ENCODE data around the gene AADACL2.
"Not testable (repeated sequence)": the region's sequence is repeated elsewhere in the genome, so short reads cannot be mapped to it uniquely, and the experiment has no call there.

Gene AADACL2

DNA sequence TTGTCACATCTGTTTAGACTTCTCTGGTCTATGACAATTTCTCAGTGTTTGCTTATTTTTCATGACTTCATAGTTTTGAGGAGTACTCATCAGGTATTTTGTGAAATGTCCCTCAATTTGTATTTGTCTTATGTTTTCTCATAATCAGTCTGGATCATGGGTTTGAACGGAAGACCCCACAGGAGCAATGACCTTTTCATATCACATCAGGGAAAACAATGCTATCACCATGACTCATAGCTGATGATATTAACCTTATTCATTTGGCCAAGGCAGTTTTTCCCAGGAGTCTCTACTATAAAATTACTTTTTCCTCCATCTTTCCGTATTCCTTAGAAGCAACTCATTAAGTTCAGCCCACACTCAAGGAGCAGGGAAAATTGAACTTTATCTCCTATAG lies 32.7 kb downstream of the AADACL2 start:
- no peak for DNase-seq

DNA sequence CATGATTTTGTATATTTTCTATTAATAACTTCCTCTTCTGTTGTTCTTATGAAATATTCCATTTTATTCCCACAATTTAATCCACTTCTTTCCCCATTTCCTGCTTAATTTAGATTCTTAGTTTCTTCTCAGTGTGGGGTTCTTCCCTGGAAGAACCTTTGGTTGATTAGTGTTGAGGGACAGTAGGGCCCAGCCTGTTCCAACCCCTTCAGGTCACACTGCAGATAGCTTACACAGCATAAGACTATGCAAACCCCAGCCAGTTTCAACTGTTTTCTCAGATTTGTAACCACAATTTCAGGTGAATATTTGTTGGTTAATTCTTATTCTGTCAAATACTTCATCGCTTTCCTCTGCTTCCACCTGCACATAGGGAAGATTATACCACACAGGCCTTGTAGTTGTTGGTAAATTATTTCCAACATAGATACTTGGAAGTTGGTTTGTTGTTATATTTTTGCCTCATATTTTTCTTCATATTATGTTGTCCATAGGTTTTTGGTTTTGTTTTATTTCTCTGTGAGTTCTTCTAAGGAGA lies 34.7 kb downstream of the AADACL2 start:
- DNase-seq, result no peak

DNA sequence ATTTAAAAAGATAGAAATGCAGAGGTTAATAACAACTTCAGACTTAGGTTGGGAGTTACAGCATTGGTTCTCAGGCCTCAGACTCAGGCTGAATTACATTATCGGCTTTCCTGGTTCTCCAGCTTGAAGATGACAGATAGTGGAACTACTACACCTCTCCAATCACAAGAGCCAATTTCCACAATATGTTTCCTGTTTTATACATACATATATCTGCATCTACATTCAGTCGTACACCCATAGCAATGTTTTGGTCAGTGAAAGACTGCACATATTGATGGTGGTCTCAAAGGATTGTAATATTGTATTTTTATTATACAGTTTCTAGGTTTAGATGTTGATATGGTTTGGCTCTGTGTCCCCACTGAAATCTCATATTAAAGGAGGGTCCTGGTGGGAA lies 35.4 kb downstream of the AADACL2 start:
- DNase-seq, result no peak

DNA sequence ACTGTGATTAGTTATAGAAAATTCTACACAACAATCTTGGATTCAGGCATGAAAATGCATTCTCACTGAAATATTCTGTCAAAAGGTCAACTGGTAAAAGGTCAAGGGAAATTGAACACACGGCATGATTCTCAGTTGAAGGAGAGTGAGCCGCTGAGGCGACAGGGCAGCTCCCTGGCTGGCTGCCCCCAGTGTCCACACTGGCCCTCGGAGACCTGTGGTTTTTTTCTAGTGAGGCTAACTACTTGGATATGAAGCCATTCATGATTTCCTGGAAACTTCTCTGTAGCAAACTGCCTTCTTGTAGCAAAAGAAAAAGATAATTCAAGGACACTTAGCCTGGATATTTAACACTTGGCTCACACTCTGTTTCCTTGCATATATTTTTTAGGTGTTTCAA lies 37.2 kb downstream of the AADACL2 start:
- no peak for DNase-seq

DNA sequence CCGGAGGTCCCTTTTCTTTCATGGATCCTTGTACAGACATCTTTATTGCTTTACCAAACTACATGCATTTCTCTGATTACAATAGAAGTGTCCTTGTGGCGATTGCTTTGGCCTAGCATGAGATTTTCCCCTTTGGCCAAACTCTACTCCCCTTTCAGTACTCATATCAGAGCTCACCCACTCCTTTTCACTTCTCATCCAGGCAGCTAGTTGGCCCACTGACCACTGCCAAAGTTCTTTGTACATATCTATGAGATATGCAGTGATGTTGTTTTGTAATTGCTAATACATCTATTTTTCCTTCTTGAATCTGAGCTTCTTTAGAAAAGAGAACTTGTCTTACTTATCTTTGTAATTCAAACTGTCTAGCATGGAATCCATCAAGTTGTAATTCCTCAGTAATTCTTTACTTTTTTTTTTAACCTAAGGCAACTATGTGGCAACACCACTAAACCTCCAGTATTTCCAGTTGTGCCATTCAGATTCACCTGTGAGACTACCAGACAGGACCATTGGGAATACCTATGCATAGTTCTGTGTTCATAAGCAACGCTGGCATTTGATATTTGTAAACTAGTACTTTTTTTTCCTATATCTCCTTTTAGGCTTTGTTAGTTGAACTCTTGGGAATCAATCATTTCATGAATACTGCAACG lies 39.2 kb downstream of the AADACL2 start:
- DNase-seq, result no peak

DNA sequence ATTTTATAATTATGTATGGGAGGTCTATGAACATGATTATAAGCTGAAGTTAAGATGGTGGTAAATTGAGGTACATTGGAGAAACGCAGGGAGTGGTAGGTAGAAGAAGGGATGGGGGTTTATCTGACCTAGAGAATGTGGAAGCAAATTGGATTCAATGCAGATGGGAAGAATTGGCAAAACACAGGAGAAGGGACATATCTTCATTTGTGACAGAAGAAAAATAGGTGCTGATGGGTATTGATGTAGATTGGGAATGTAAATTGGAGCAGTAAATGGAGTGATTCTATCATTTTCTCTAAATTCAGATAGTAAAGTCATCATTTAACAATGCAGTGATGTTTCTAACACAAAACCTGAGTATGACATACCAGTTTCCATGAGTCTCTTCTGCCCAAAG lies 40.5 kb downstream of the AADACL2 start:
- no peak for DNase-seq

DNA sequence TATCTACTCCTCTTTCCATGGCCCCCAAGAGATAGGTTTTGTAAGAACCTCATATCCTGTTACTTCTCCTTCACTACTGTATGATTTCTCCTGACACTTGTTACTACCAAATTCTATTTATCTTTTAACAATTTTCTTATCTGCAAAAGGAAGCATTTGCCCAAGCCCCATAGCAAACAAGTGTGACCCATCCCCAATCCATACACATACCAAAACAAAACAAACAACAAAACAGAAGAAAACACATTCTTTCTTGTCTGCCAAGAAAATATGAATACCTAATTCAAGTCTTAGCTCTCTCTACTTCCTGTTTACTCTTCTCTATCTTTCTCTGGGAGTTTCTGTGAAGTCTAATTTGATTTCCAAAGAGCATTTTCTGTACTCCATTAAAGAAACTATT lies 41.2 kb downstream of the AADACL2 start:
- no peak for DNase-seq

DNA sequence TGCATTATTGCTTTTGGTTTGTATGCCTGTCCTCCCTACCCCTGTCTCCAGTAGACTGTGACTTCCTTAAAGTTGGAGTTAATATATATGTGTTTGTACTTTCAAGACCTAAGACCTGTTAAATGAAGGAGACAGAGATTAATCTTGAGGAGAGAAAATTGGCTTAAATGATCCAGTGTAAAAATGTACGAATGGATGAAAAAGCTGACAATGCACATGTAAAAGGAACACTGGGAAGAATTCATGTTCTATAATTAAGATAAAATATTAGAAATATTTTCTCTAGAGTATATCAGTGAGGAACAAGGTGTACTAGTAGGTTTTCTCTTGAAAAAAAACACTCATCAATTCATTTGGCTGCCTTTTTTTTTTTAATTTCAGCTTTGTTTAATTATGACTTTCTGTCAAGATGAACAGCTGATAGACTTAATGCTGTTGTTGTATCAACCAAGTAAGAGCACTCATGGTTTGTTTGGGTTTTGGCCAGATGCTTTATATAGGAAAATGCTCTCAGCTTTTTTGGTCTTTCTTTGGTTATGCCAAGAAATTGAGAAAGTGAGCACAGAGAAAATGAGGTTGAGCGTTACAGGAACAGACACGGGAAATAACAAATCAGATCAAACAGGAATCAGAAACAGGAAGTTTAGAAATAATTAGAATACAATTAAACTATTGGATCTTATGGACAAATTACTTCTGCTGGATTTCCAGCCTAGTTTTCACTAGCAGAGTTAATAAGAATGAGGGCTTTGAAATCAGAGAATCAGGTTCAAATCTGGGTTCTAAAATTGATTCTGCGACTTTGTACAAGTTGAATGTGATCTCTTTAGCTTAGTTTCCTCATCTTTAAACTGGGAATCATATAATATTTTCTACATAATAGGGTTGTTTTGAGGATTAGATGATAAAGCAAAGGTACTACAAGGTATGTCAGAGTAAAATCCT lies 41.9 kb downstream of the AADACL2 start:
- no peak for DNase-seq

DNA sequence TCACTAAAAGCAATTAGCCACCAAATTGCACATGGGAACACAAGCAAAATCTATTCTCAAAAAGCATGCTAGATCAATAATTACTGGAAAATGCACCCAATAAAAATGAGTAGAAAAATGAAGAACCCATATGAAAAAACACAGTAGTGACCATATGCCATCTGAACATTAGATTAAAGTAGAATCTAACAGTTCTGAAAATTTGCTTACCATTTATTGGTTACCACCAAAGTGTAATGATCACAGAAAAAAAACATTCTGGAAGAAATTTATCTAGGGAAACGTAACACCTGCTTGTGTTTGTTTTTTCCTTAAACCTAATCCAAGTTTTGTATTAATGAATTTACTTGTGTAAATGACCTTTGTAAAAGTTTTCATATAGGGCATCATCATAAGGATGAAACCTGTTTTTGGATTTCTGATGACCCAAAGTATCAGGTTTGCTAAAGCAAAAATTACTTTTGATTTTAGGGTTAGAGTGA lies 42.6 kb downstream of the AADACL2 start:
- no peak for DNase-seq

DNA sequence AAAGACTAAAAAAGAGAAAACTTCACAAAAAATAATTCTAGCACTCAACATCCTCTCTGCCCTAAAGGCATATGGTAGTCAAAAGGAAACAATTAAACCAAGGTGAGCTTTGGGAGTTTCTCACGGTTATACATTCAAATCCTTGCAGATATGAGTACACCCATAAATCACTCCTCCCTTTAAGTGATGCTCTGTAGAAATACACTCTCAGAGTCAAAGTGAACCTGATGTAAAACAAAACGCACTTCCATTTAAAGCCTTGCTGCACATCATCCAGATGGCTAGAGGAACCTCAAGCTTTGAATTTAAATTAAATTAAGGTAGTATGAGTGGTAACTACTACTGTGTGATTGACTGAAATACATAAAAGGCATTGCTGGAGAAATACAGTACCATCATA lies 44.2 kb downstream of the AADACL2 start:
- no peak for DNase-seq

DNA sequence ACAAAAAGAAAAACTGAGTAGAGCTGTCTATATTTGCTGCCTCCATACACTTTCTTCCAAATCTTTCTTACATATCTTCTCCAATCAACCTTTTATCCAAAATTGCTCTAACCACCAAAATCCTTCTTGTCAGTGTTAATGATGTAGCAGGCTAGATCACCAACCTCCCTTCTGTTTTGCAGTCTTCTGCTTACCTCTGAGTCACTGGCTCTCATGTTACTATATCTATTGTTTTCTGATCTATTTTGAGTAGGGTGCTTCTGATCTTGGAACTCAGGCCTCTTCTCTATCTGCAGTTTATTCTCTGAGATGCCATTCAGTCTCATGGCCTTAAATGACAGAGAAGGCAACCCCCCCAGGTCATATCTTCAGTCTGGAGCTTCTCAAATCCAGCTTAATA lies 53.9 kb downstream of the AADACL2 start:
- DNase-seq, result no peak

DNA sequence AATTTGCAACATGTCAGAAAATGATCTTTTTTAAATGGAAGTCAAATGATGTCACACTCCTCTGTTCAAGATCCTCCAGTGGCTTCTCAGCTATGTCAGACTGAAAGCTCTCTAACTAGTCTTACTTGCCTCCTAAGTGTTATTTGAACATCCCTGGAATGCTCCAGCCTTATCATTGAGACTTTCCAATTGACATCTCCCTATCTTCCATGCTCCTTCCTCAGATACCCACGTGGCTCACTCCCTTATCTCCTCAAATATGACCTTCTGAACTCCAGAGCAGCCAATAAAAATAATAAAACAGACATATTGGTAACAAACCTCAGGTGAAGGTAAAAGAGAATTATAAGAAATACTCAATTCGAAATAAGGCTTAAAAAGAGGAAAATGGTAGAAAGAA lies 54.7 kb downstream of the AADACL2 start:
- DNase-seq, result no peak

DNA sequence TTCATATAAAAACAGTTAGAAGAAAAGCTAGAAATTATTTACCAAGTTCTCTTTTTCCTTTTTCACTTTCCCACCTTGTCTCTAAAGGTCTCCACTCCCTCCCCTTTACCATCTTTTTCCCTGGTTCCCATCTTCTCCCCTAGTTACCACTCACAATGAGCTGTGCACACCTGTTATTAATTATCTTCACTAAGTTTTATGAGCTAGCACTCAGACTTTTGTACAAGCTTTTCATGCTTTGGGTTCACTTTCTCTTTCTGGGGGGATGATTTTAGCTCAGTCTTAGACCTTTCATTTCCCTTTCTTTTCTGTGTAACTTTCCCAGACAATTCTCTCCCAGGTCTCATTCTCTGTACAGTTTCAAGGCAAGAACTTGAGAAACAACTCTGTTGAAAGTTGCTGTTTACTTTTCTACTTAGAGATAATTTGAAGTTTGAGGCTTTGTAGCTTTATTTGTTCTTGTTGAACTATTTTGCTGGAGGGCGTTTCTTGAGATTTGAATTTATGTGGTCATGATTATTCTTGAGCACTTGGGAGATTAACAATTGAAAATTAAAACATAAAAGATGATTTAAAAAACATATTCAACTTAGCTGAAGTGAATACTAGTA lies 56.2 kb downstream of the AADACL2 start:
- no peak for DNase-seq

DNA sequence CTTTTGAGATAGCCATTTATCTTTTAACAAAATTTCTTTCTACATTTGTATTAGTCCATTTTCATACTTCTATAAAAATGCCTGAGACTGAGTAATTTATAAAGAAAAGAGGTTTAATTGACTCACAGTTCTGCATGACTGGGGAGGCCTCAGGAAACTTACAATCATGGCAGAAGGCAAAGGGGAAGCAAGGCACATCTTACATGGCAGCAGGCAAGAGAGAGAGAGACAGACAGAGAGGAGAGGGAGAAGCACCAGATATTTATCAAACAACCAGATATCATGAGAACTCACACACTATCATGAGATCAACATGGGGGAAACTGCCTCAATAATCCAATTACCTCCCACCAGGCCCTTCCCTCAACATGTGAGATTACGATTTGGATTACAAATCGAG lies 57.0 kb downstream of the AADACL2 start:
- not testable (repeated sequence) for DNase-seq

DNA sequence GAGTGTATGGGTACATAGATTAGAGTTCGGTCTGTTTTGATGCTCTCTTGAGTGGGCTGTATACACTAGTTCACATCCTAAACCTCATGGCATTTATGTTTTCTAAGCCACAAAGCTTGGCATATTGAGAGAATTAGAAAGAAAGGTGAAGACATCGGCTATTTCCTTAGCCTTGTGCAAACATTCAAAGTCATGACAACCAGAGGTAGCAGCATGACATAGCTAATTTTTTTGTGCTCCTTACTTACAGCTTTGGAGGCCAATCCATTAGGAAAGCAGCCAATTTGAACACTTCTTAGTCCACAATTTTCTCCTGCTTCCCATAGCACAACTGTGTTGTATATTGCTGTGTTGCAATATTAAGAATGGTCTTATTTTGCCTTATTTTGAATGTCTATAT lies 58.7 kb downstream of the AADACL2 start:
- no peak for DNase-seq

DNA sequence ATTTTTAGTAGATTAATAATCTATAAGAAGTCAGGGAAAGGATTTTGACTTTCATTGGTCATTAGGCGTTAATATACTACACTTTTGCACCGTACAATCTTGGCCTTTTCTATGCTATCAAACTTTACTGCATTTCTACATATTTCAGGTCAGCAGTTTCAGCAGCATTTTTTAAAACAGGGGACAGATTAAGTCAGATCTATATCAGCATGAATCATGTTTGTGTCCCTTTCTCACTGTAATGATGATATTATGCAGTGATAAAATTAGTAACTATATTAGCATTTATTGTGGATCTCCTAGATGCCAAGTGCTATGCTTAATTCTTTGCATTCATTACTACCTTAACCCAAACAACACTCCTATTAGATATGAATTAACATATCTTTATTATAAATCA lies 59.9 kb downstream of the AADACL2 start:
- DNase-seq, result no peak

DNA sequence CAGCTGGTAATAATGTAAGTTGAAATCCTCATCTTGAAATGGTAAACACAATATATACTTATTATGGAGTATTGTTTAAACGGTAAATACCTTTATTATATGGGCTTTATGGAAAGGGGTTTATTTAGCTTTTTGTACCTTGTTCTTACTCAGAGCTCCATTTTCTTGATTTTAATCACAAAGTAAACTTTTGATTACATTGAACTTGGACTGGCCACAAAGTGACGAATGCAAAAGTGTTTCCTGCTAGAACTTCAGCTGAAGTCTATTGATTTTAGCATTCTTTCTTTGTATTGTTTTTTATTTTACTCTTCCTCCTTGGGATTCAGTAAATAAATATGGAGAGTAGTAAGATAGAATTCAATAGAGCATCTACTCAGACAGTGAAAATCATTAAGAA lies 60.4 kb downstream of the AADACL2 start:
- no peak for DNase-seq

DNA sequence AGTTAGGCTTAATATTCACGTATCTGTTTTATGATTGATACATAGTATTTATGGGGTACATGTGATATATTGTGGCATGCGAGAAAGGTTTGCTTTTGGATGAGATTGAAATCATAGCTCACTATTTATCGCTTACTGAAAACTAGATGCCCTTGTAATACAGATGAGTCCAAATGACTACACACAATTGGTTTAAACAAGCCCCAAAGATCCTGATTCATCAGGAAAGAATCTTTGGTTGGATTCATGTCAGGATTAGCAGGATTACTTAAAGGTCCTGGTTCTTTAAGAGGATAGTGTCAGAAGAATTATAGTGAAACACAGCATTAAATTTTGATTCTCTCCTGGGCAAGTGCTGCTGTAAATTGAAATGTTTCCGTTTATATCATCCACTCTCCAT lies 61.5 kb downstream of the AADACL2 start:
- DNase-seq, result no peak

DNA sequence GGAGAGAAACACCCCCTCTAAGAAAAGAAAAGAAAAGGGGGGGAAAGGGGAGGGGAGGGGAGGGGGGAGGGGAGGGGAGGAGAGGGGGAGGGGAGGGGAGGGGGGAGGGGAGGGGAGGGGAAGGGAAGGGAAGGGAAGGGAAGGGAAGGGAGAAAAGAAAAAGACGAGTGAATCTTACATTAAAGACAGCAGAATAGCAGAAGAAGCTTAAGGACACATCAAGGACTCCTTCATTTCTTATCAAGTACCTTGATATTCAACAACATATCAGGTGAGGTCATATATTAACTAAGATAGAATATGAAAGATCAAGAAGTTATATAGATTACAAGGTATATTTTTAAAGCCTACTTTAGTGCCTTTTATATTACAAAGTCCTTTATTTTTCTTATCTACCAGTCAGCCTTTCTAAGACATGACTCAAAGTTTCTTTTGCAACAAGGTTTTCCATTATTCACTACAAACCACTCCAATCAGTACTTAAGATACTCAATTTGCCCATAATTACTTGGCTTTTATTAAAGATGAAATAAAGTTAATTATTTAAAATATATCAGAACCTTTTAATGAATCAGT lies 62.5 kb downstream of the AADACL2 start:
- DNase-seq, result no peak

DNA sequence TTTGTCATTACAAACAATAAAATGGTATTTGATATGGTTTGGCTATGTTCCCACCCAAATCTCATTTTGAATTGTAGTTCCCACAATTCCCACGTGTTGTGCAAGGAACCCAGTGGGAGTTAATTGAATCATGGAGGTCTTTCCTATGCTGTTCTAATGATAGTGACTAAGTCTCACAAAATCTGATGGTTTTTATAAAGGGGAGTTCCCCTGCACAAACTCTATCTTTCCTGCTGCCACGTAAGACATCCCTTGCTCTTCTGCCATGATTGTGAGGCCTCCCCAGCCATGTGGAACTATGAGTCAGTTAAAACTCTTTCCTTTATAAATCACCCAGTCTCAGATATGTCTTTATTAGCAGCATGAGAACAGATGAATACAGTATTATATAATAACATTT lies 64.7 kb downstream of the AADACL2 start:
- no peak for DNase-seq

DNA sequence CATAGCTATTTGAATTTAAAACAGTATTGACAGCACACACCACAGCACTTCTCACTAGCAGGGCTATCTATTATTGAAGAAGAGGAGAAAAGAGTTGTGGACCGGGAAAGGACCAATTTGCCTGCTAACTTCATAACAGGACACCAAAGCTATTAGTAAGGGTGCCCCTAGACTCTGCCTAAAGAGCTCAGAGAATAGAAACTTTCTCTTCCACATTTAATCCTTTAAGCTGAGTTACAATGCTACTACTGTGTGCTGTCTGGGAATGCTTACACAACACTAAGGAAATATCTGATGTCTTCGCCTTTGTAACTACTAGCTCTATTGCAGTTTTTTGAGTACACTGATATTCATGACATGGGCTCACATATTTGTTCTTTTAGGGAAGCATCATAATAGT lies 66.7 kb downstream of the AADACL2 start:
- DNase-seq, result no peak

DNA sequence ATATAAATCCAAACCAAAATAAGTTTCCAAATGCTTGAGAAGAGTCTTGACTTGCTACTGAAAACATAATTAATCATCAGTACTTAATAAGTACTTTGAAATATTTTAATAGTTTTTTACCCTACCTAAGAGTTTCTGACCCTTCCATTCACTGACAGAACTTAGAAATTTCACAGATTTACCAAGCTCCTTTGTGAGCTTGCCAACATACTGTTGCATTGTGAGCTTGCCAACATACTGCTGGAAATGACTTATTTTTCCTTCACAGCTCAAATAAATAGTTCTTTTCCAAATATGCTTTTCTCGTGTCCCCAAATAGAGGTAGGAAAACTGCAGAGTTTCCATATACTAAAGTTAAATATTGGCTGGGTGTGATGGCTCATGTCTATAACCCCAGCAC lies 70.5 kb downstream of the AADACL2 start:
- no peak for DNase-seq

DNA sequence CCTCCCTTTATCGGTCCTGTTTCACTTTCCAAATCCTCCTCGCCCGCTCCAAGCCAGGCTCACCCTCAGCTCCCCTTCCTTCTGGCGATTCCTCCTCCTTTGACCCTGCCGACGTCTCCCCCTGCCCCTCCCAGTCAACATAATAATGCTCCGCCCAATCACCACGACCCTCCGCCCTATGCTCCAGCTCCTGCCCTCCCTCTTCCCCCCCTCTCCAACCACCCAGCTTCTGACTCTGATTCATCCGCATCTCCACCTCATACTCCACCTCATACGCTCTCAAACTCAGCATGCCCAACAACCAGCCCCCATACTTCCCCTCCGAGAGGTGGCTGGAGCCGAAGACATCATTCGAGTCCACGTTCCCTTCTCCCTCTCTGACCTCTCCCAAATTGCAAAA lies 73.1 kb downstream of the AADACL2 start:
- no peak for DNase-seq
